ENCODE data around the gene CNTROB. TPM values are rescaled to one million over a fixed set of nuclear protein-coding genes. Genes with fewer than 3 reads are reported as not detected.

CNTROB gene
- polyA plus RNA-seq, 1 donor from 2014 or later, result 48.7 TPM

GRCh38 chr17:7945651-7946050 lies 13.6 kb downstream of the CNTROB start:
- Histone ChIP-seq H3K4me3 (ENCODE audit: low read length) (no peak overlapping the region), H3K36me3 (ENCODE audit: insufficient read depth, low read length) (peaks cover 9% of the 10 kb centered on the region), H3K9me2 (ENCODE audit: insufficient read depth, low read length) (no peaks in the 10 kb centered on the region), H3K4me2 (ENCODE audit: low read length) (no peak overlapping the region), H3K9ac (ENCODE audit: low read length) (no peak overlapping the region), H3K79me2 (replicated peaks; ENCODE audit: insufficient read depth, low read length) (no peaks in the 10 kb centered on the region), H3K27ac (ENCODE audit: low read length) (no peak overlapping the region), H4K20me1 (ENCODE audit: insufficient read depth) (no peaks in the 10 kb centered on the region), H3F3A (ENCODE audit: insufficient read depth, low read length, poor library complexity, severe bottlenecking) (no peaks in the 10 kb centered on the region), H3K9me3 (ENCODE audit: low read length) (no peaks in the 10 kb centered on the region), H3K27me3 (ENCODE audit: insufficient read depth, low read depth, low read length) (no peaks in the 10 kb centered on the region), H2AFZ (ENCODE audit: low read depth, low read length) (no peak overlapping the region)
- TF ChIP-seq EZH2 (IDR thresholded peaks at IDR 0.05; ENCODE audit: borderline replicate concordance, insufficient read depth, low read length, poor library complexity, severe bottlenecking) (no peak), SMC3 (conservative IDR thresholded peaks at IDR 0.05; ENCODE audit: poor library complexity) (no peak)

GRCh38 chr17:7946441-7946840 lies 14.4 kb downstream of the CNTROB start:
- Histone ChIP-seq H3K9ac (ENCODE audit: low read length) (no peak overlapping the region), H3K9me2 (ENCODE audit: insufficient read depth, low read length) (no peaks in the 10 kb centered on the region), H3K9me3 (ENCODE audit: low read length) (no peaks in the 10 kb centered on the region), H3F3A (ENCODE audit: insufficient read depth, low read length, poor library complexity, severe bottlenecking) (no peaks in the 10 kb centered on the region), H3K36me3 (ENCODE audit: insufficient read depth, low read length) (peaks cover 4% of the 10 kb centered on the region), H3K27me3 (ENCODE audit: insufficient read depth, low read depth, low read length) (no peaks in the 10 kb centered on the region), H2AFZ (ENCODE audit: low read depth, low read length) (no peak overlapping the region), H4K20me1 (ENCODE audit: insufficient read depth) (no peaks in the 10 kb centered on the region), H3K79me2 (replicated peaks; ENCODE audit: insufficient read depth, low read length) (no peaks in the 10 kb centered on the region), H3K27ac (ENCODE audit: low read length) (no peak overlapping the region), H3K4me3 (ENCODE audit: low read length) (no peak overlapping the region), H3K4me2 (ENCODE audit: low read length) (no peak overlapping the region)
- TF ChIP-seq CTCF (IDR thresholded peaks at IDR 0.05; ENCODE audit: poor library complexity, severe bottlenecking) (no peak), RAD21 (conservative IDR thresholded peaks at IDR 0.05) (no peak), SMC3 (conservative IDR thresholded peaks at IDR 0.05; ENCODE audit: poor library complexity) (no peak), POLR2AphosphoS5 (IDR thresholded peaks at IDR 0.05) (no peak), EZH2 (IDR thresholded peaks at IDR 0.05; ENCODE audit: borderline replicate concordance, insufficient read depth, low read length, poor library complexity, severe bottlenecking) (no peak), MXI1 (conservative IDR thresholded peaks at IDR 0.05; ENCODE audit: poor library complexity, severe bottlenecking) (no peak), EP300 (conservative IDR thresholded peaks at IDR 0.05; ENCODE audit: poor library complexity, severe bottlenecking) (no peak)

- Histone ChIP-seq H3K27me3 (ENCODE audit: insufficient read depth, low read depth, low read length) (no peaks in the 10 kb centered on the region), H3K79me2 (replicated peaks; ENCODE audit: insufficient read depth, low read length) (no peaks in the 10 kb centered on the region), H3K36me3 (ENCODE audit: insufficient read depth, low read length) (peaks cover 4% of the 10 kb centered on the region)
Measured at GRCh38 chr17:7947651-7948050, 15.6 kb downstream of the CNTROB start.

More at GRCh38 chr17:7947651-7948050, 15.6 kb downstream of the CNTROB start:
- no peak overlapping the region for H3K4me2 ChIP-seq (ENCODE audit: low read length)
- H3K27ac ChIP-seq (ENCODE audit: low read length), result no peak overlapping the region
- TF ChIP-seq CTCF (IDR thresholded peaks at IDR 0.05; ENCODE audit: poor library complexity, severe bottlenecking) (no peak), POLR2AphosphoS5 (IDR thresholded peaks at IDR 0.05) (no peak), RAD21 (conservative IDR thresholded peaks at IDR 0.05) (no peak), MXI1 (conservative IDR thresholded peaks at IDR 0.05; ENCODE audit: poor library complexity, severe bottlenecking) (no peak), REST (IDR thresholded peaks at IDR 0.05; ENCODE audit: borderline replicate concordance) (no peak), EP300 (conservative IDR thresholded peaks at IDR 0.05; ENCODE audit: poor library complexity, severe bottlenecking) (no peak), SMC3 (conservative IDR thresholded peaks at IDR 0.05; ENCODE audit: poor library complexity) (no peak), TAF1 (IDR thresholded peaks at IDR 0.05; ENCODE audit: low read depth) (no peak), EZH2 (IDR thresholded peaks at IDR 0.05; ENCODE audit: borderline replicate concordance, insufficient read depth, low read length, poor library complexity, severe bottlenecking) (no peak)
- H2AFZ ChIP-seq (ENCODE audit: low read depth, low read length), result no peak overlapping the region
- H3K9ac ChIP-seq (ENCODE audit: low read length), result no peak overlapping the region
- H3K4me3 ChIP-seq (ENCODE audit: low read length), result no peak overlapping the region
- H3K9me2 ChIP-seq (ENCODE audit: insufficient read depth, low read length), result no peaks in the 10 kb centered on the region
- no peaks in the 10 kb centered on the region for H3F3A ChIP-seq (ENCODE audit: insufficient read depth, low read length, poor library complexity, severe bottlenecking)
- H3K9me3 ChIP-seq (ENCODE audit: low read length), result no peaks in the 10 kb centered on the region
- no peaks in the 10 kb centered on the region for H4K20me1 ChIP-seq (ENCODE audit: insufficient read depth)

All from neural cell (in vitro differentiated cells).